HG02588 (cell line): ENCODE results near the gene VAV1.

Experiments
- ATAC-seq: cut with Tn5 transposase; IDR thresholded peaks from one replicate; pipeline ENCODE4 v1.9.1; 2021; ENCODE audit warnings: mild to moderate bottlenecking, moderate library complexity; ENCODE audit not compliant: unreplicated experiment

VAV1 gene

GRCh38 chr19:6877766-6878165 lies 105.3 kb downstream of the VAV1 start:
- no peak for ATAC-seq

GRCh38 chr19:6886277-6886897 lies 113.9 kb downstream of the VAV1 start:
- no peak for ATAC-seq

DNA sequence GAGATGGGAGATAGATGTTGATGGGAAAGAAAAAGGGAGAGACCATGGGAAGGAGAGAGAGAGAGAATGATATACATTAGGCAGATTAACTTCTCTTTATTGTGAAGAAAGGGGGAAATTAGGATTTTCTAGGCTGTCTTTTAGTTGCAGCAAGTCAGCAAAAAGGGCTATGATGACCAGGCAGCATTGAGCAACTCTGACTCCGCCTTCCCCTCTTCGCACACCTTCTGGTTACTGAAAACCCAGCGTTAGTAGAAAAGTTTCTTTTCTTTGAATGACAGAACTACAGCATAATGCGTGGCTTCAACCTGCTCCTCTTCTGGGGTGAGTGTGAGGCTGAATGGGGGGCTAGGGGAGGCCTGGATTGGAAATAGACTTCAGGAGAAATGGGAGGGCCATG lies 114.8 kb downstream of the VAV1 start, which contains the start of gene ADGRE1:
Gene ADGRE1 (plus strand): TSS at position 264 of the 400 bp plus-strand sequence. CDS start 30 bp downstream, at position 294.
- ATAC-seq, result no peak

GRCh38 chr19:6888967-6889366 lies 116.5 kb downstream of the VAV1 start:
- ATAC-seq, result no peak

DNA sequence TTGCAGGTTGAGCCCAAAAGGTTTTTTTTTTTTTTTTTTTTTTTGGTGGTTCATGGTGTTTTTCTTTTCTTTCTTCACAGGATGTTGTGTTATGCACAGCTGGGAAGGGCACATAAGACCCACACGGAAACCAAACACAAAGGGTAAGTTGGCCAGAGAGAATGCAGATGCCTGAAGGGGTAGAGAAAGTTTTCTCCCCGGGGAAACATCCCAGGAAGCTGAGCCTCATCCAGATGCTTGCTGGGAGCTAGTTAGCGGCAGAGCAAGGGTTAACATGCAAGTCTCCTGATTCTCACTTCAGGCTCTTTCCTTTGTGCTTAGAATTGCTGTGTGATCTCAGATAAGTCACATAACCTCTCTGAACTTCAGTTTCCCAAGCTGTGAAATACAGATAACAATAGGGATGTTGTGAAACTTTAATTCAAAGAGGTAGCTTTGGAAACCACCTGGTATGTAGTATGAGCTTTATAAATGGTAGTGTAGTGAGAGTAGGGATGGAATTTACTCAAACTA lies 117.9 kb downstream of the VAV1 start:
- ATAC-seq, result no peak

GRCh38 chr19:6890938-6891337 lies 118.4 kb downstream of the VAV1 start:
- ATAC-seq, result no peak

DNA sequence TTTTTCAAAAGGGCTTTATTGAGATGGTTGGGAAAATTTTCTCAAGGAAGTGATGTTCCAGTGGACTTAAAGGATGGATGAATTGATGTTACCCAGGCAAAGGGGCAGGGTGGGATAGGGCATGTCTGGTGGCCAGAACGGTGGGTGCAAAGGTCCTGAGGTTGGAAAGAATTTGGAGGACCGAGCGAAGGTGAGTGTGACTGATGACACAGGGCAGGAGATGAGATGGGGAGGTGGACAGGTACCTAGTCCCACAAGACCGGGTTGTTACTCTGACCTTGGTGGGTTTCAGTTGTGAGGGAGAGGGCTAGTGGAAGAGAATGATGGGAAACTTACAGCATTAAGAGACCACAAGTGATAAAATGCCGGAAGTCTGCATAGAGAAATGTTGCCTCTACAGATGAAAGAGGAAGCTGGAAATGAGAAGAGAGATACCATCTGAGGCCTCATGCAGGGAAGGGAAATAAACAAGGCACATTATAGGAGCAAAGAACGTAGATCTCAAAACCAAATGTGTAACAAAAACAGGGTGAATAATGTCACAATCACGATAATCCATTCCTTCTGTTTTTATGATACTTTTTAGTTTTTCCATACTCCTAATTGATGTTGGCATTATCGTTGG lies 119.4 kb downstream of the VAV1 start:
- no peak for ATAC-seq

DNA sequence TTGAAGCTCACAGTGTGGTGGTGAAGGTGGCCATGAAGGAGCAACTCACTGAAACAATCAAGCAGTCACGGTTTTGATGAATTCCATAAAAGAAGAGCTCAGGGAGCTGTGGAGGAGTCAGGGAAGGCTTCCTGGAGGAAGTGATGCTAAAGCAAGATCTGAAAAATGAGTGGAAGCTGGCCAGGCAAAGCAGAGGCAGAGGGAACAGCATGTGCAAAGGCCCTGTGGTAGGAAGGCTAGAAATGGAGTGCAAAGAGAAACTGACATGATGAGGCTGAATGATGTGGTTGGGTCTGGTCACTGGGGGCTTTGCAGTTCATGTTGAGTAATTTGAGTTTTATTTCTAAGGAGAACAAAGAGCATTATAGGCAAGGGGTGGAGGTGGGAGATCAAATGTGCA lies 121.8 kb downstream of the VAV1 start:
- ATAC-seq, result no peak

DNA sequence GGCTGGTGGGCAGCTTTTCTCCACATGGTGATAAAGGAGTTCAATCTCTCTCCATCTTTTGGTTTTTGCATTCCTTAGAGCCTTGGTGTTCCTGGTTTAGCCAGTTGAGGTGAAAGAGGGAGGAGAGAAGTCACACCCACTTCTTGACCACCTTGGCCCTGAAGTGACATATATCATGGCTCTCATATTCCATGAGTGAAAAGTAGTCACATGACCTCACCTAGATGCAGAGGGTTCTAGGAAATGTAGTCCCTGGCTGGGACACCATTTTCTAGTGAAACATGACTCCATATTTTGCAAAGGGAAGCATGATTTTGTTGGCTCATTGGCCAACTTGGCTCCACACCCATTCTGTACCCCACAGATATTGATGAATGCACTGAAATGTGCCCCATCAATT lies 130.9 kb downstream of the VAV1 start:
- no peak for ATAC-seq

- no peak for ATAC-seq
Observed at GRCh38 chr19:6906559-6907060, 134.1 kb downstream of the VAV1 start.
